ENCODE data around the gene LINS1. TPM values are rescaled to one million over a fixed set of nuclear protein-coding genes. Genes with fewer than 3 reads are reported as not detected.

Gene LINS1
- total and polyA plus RNA-seq, 8 donors = 12.0 to 31.6 (median 23.9) TPM

GRCh38 chr15:100572362-100572983 lies 29.5 kb downstream of the LINS1 start:
- Histone ChIP-seq H3K36me3 (peaks cover 0 to 53% of the 10 kb centered on the region in 2 donors), H3K27ac (peak overlapping the region in 1 of 2 donors; percentile 60), H3K9me3 (no peaks in the 10 kb centered on the region), H3K27me3 (no peaks in the 10 kb centered on the region), H3K4me1 (peaks cover 0 to 17% of the 10 kb centered on the region in 2 donors), H3K4me3 (no peak overlapping the region)
- TF ChIP-seq CTCF (IDR thresholded peaks at IDR 0.05) = peak; percentile 37 to 48
- intact Hi-C loops (cut with DNase I) = loop anchor here in 1 of 2 donors (5.0 kb wide), 1 partner anchor 225 kb away; no protein-coding TSS in a partner anchor
- DNase-seq = peak in 1 of 4 donors; percentile 16
- ATAC-seq = peak; percentile 49

- DNase-seq (no peak), ATAC-seq (no peak)
- TF ChIP-seq CTCF (IDR thresholded peaks at IDR 0.05) = no peak
- peaks cover 0 to 17% of the 10 kb centered on the region in 2 donors for H3K4me1 ChIP-seq
- H3K27me3 ChIP-seq = no peaks in the 10 kb centered on the region
- intact Hi-C loops (cut with DNase I) = loop anchor here in 1 of 2 donors (5.0 kb wide), 1 partner anchor 224 kb away; no protein-coding TSS in a partner anchor
- H3K9me3 ChIP-seq = no peaks in the 10 kb centered on the region
- H3K27ac ChIP-seq = peak overlapping the region in 1 of 2 donors; percentile 60
- no peak overlapping the region for H3K4me3 ChIP-seq
- H3K36me3 ChIP-seq = peaks cover 0 to 53% of the 10 kb centered on the region in 2 donors
Observed at GRCh38 chr15:100571592-100572167, 30.3 kb downstream of the LINS1 start.

GRCh38 chr15:100570735-100571313 lies 31.2 kb downstream of the LINS1 start:
- TF ChIP-seq CTCF (IDR thresholded peaks at IDR 0.05) = no peak
- Histone ChIP-seq H3K27me3 (no peaks in the 10 kb centered on the region), H3K4me1 (peaks cover 0 to 17% of the 10 kb centered on the region in 2 donors), H3K4me3 (no peak overlapping the region), H3K9me3 (no peaks in the 10 kb centered on the region), H3K36me3 (peaks cover 0 to 53% of the 10 kb centered on the region in 2 donors), H3K27ac (no peak overlapping the region)
- ATAC-seq (no peak), DNase-seq (peak in 2 of 4 donors; percentile 64 to 65)
- intact Hi-C loops (cut with DNase I) = loop anchor here in 1 of 2 donors (5.0 kb wide), 1 partner anchor 224 kb away; no protein-coding TSS in a partner anchor

- no peak for DNase-seq
- Histone ChIP-seq H3K4me1 (peaks cover 0 to 17% of the 10 kb centered on the region in 2 donors), H3K4me3 (no peak overlapping the region), H3K27me3 (no peaks in the 10 kb centered on the region), H3K9me3 (no peaks in the 10 kb centered on the region), H3K27ac (no peak overlapping the region), H3K36me3 (peaks cover 0 to 53% of the 10 kb centered on the region in 2 donors)
- intact Hi-C loops (cut with DNase I) = loop anchor here in 1 of 2 donors (5.0 kb wide), 1 partner anchor 223 kb away; no protein-coding TSS in a partner anchor
- no peak for TF ChIP-seq CTCF (IDR thresholded peaks at IDR 0.05)
- ATAC-seq = no peak
Observed at GRCh38 chr15:100570275-100570674, 31.7 kb downstream of the LINS1 start.

- ATAC-seq (no peak), DNase-seq (no peak)
- Histone ChIP-seq H3K27ac (no peak overlapping the region), H3K9me3 (no peaks in the 10 kb centered on the region), H3K4me1 (peaks cover 0 to 17% of the 10 kb centered on the region in 2 donors), H3K36me3 (peaks cover 0 to 47% of the 10 kb centered on the region in 2 donors), H3K27me3 (no peaks in the 10 kb centered on the region), H3K4me3 (no peak overlapping the region)
- intact Hi-C loops (cut with DNase I) = no loop called here
- TF ChIP-seq CTCF (IDR thresholded peaks at IDR 0.05) = no peak
Observed at GRCh38 chr15:100569391-100569790, 32.6 kb downstream of the LINS1 start.
